ENCODE measurements around the gene IFITM5.

DNA sequence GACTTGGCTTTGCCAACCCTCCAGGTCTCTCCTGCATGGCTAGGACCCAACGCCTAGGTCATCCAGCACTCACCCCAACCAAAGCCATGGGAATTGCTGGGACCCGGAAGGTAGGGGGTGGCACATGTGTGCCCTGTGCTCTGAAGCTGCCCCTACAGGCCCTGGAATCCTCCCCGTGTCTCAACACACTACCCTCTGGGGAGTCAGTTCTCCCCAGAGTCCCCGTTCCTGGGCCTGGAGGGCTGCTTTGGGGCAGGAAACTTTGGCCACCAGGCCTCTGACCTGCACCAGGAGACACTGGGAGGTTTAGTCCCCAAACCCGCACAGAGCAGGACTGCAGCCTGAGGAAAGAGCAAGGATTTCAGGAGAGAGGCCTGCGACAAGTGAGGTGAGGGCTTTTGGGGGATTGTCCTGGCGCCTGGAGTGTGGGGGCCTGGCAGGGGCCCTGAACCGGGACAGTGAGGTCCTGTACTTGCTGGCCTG lies 14.0 kb upstream of the IFITM5 start:
- TF ChIP-seq FOS (IDR thresholded peaks at IDR 0.05; ENCODE audit: low read depth, low read length), result no peak
- TF ChIP-seq, protein P1, sequence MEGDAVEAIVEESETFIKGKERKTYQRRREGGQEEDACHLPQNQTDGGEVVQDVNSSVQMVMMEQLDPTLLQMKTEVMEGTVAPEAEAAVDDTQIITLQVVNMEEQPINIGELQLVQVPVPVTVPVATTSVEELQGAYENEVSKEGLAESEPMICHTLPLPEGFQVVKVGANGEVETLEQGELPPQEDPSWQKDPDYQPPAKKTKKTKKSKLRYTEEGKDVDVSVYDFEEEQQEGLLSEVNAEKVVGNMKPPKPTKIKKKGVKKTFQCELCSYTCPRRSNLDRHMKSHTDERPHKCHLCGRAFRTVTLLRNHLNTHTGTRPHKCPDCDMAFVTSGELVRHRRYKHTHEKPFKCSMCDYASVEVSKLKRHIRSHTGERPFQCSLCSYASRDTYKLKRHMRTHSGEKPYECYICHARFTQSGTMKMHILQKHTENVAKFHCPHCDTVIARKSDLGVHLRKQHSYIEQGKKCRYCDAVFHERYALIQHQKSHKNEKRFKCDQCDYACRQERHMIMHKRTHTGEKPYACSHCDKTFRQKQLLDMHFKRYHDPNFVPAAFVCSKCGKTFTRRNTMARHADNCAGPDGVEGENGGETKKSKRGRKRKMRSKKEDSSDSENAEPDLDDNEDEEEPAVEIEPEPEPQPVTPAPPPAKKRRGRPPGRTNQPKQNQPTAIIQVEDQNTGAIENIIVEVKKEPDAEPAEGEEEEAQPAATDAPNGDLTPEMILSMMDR (conservative IDR thresholded peaks at IDR 0.05; ENCODE audit: low read depth, low read length), result no peak
